ENCODE measurements around the gene PDE1A.

PDE1A gene

GRCh38 chr2:182173944-182174622 is 252.8 kb downstream of the PDE1A start:
- H3K9me3 ChIP-seq (ENCODE audit: control insufficient read depth, insufficient read depth, low read length), result no peaks in the 10 kb centered on the region
- H3K27ac ChIP-seq (ENCODE audit: low read depth, low read length), result no peak overlapping the region
- H3K27me3 ChIP-seq (ENCODE audit: control insufficient read depth, low read length), result no peaks in the 10 kb centered on the region; the same call in 1 of the 2 replicates
- no peaks in the 10 kb centered on the region for H4K20me1 ChIP-seq (ENCODE audit: control insufficient read depth, insufficient read depth, low read depth, low read length)
- TF ChIP-seq EZH2phosphoT487 (IDR thresholded peaks at IDR 0.05; ENCODE audit: borderline replicate concordance, low read length) (no peak), CTCF (IDR thresholded peaks at IDR 0.05; ENCODE audit: low read depth, low read length, poor library complexity, severe bottlenecking) (no peak)
- no peaks in the 10 kb centered on the region for H3F3A ChIP-seq (ENCODE audit: control insufficient read depth, insufficient read depth)
- no peak overlapping the region for H3K4me3 ChIP-seq (ENCODE audit: low read length)
- no peak overlapping the region for H3K4me2 ChIP-seq (ENCODE audit: low read length)
- H3K9me2 ChIP-seq (replicated peaks; ENCODE audit: control insufficient read depth, low read length), result no peaks in the 10 kb centered on the region
- no peaks in the 10 kb centered on the region for H3K36me3 ChIP-seq (ENCODE audit: control insufficient read depth, low read length)
- H3K4me1 ChIP-seq (ENCODE audit: control insufficient read depth, low read length), result no peaks in the 10 kb centered on the region
- H3K79me2 ChIP-seq (ENCODE audit: control insufficient read depth, low read length), result no peaks in the 10 kb centered on the region

GRCh38 chr2:182170341-182170740 is 256.5 kb downstream of the PDE1A start:
- Histone ChIP-seq H3K27ac (ENCODE audit: low read depth, low read length) (no peak overlapping the region), H3K27me3 (ENCODE audit: control insufficient read depth, low read length) (no peaks in the 10 kb centered on the region), H4K20me1 (ENCODE audit: control insufficient read depth, insufficient read depth, low read depth, low read length) (no peaks in the 10 kb centered on the region), H3K4me2 (ENCODE audit: low read length) (no peak overlapping the region), H3K9me2 (replicated peaks; ENCODE audit: control insufficient read depth, low read length) (no peaks in the 10 kb centered on the region), H3K36me3 (ENCODE audit: control insufficient read depth, low read length) (no peaks in the 10 kb centered on the region), H3K4me1 (ENCODE audit: control insufficient read depth, low read length) (no peaks in the 10 kb centered on the region), H3K9me3 (ENCODE audit: control insufficient read depth, insufficient read depth, low read length) (no peaks in the 10 kb centered on the region), H3K4me3 (ENCODE audit: low read length) (no peak overlapping the region), H3F3A (ENCODE audit: control insufficient read depth, insufficient read depth) (no peaks in the 10 kb centered on the region), H3K79me2 (ENCODE audit: control insufficient read depth, low read length) (no peaks in the 10 kb centered on the region)
- TF ChIP-seq EZH2phosphoT487 (IDR thresholded peaks at IDR 0.05; ENCODE audit: borderline replicate concordance, low read length) (no peak), CTCF (IDR thresholded peaks at IDR 0.05; ENCODE audit: low read depth, low read length, poor library complexity, severe bottlenecking) (no peak)

- Histone ChIP-seq H3K4me3 (ENCODE audit: low read length) (no peak overlapping the region), H3F3A (ENCODE audit: control insufficient read depth, insufficient read depth) (no peaks in the 10 kb centered on the region), H3K4me2 (ENCODE audit: low read length) (no peak overlapping the region), H3K9me3 (ENCODE audit: control insufficient read depth, insufficient read depth, low read length) (no peaks in the 10 kb centered on the region), H4K20me1 (ENCODE audit: control insufficient read depth, insufficient read depth, low read depth, low read length) (no peaks in the 10 kb centered on the region), H3K27ac (ENCODE audit: low read depth, low read length) (no peak overlapping the region), H3K36me3 (ENCODE audit: control insufficient read depth, low read length) (no peaks in the 10 kb centered on the region), H3K9me2 (replicated peaks; ENCODE audit: control insufficient read depth, low read length) (no peaks in the 10 kb centered on the region), H3K27me3 (ENCODE audit: control insufficient read depth, low read length) (no peaks in the 10 kb centered on the region), H3K79me2 (ENCODE audit: control insufficient read depth, low read length) (no peaks in the 10 kb centered on the region), H3K4me1 (ENCODE audit: control insufficient read depth, low read length) (no peaks in the 10 kb centered on the region)
- no peak for TF ChIP-seq EZH2phosphoT487 (IDR thresholded peaks at IDR 0.05; ENCODE audit: borderline replicate concordance, low read length)
Measured at GRCh38 chr2:182167882-182168281, 259.0 kb downstream of the PDE1A start.

GRCh38 chr2:182166841-182167240 is 260.0 kb downstream of the PDE1A start:
- Histone ChIP-seq H3K4me2 (ENCODE audit: low read length) (no peak overlapping the region), H3K4me3 (ENCODE audit: low read length) (no peak overlapping the region), H3K4me1 (ENCODE audit: control insufficient read depth, low read length) (no peaks in the 10 kb centered on the region), H3K27me3 (ENCODE audit: control insufficient read depth, low read length) (no peaks in the 10 kb centered on the region), H3K27ac (ENCODE audit: low read depth, low read length) (no peak overlapping the region), H3K9me3 (ENCODE audit: control insufficient read depth, insufficient read depth, low read length) (no peaks in the 10 kb centered on the region), H3K36me3 (ENCODE audit: control insufficient read depth, low read length) (no peaks in the 10 kb centered on the region), H3F3A (ENCODE audit: control insufficient read depth, insufficient read depth) (no peaks in the 10 kb centered on the region), H4K20me1 (ENCODE audit: control insufficient read depth, insufficient read depth, low read depth, low read length) (no peaks in the 10 kb centered on the region), H3K79me2 (ENCODE audit: control insufficient read depth, low read length) (no peaks in the 10 kb centered on the region), H3K9me2 (replicated peaks; ENCODE audit: control insufficient read depth, low read length) (no peaks in the 10 kb centered on the region)
- TF ChIP-seq EZH2phosphoT487 (IDR thresholded peaks at IDR 0.05; ENCODE audit: borderline replicate concordance, low read length), result no peak
- no peak for TF ChIP-seq CTCF (IDR thresholded peaks at IDR 0.05; ENCODE audit: low read depth, low read length, poor library complexity, severe bottlenecking)

Measured in DOHH2 (cell line).